RWPE2 (cell line): Measurements from ENCODE around the gene SYNE1.

Experiments used
- ATAC-seq: fragments of 200-7000 bp; cut with Tn5 transposase; 3 replicates; pipeline ENCODE4 v1.9.1; 2021; ENCODE audit warnings: low read depth
- DNase-seq: peaks from one replicate; pipeline ENCODE4 v3.0.0-alpha.2; 2020; ENCODE audit warnings: low spot score
- H3K27ac ChIP-seq: fragments of 450-650 bp; 2 replicates; pipeline ENCODE4 v1.5.1; 2017; ENCODE audit warnings: mild to moderate bottlenecking; ENCODE audit not compliant: poor library complexity, severe bottlenecking
- H3K27me3 ChIP-seq: fragments of 250-450 bp; sonication (Bioruptor Pico); 2 replicates; pipeline ENCODE4 v1.5.1; 2021; ENCODE audit warnings: mild to moderate bottlenecking, moderate library complexity; ENCODE audit not compliant: insufficient read depth, poor library complexity, severe bottlenecking
- H3K36me3 ChIP-seq: fragments of 250-450 bp; sonication (Bioruptor Pico); 2 replicates; pipeline ENCODE4 v1.5.1; 2020; ENCODE audit warnings: low read depth, mild to moderate bottlenecking, moderate library complexity
- H3K4me1 ChIP-seq: fragments of 250-450 bp; sonication (Bioruptor Pico); 2 replicates; pipeline ENCODE4 v1.5.1; 2021; ENCODE audit warnings: mild to moderate bottlenecking, moderate library complexity; ENCODE audit not compliant: insufficient read depth, poor library complexity, severe bottlenecking
- H3K4me3 ChIP-seq: fragments of 250-450 bp; sonication (Bioruptor Pico); 2 replicates; pipeline ENCODE4 v1.5.1; 2021; ENCODE audit warnings: mild to moderate bottlenecking, moderate library complexity; ENCODE audit not compliant: severe bottlenecking
- H3K9me3 ChIP-seq: fragments of 250-450 bp; sonication (Bioruptor Pico); 2 replicates; pipeline ENCODE4 v1.5.1; 2021; ENCODE audit warnings: mild to moderate bottlenecking, moderate library complexity; ENCODE audit not compliant: severe bottlenecking
- CTCF ChIP-seq: fragments of 450-650 bp; IDR thresholded peaks from one replicate; pipeline ENCODE4 v1.5.1; 2017; ENCODE audit warnings: mild to moderate bottlenecking, moderate library complexity; ENCODE audit not compliant: poor library complexity, severe bottlenecking

The SYNE1 gene

GRCh38 chr6:152221806-152222628 lies 415.1 kb downstream of the SYNE1 start:
- ATAC-seq, result no peak
- no peak overlapping the region for H3K4me3 ChIP-seq
- TF ChIP-seq CTCF, result no peak
- no peak overlapping the region for H3K27ac ChIP-seq
- DNase-seq, result no peak
- no peaks in the 10 kb centered on the region for H3K27me3 ChIP-seq
- no peaks in the 10 kb centered on the region for H3K4me1 ChIP-seq
- peaks cover 14% of the 10 kb centered on the region for H3K36me3 ChIP-seq
- peaks cover 12% of the 10 kb centered on the region for H3K9me3 ChIP-seq

GRCh38 chr6:152220786-152221185 lies 416.4 kb downstream of the SYNE1 start:
- Histone ChIP-seq H3K27me3 (no peaks in the 10 kb centered on the region), H3K27ac (no peak overlapping the region), H3K4me3 (no peak overlapping the region), H3K36me3 (peaks cover 14% of the 10 kb centered on the region), H3K4me1 (no peaks in the 10 kb centered on the region), H3K9me3 (peaks cover 12% of the 10 kb centered on the region)
- ATAC-seq (no peak), DNase-seq (no peak)
- no peak for TF ChIP-seq CTCF

DNA sequence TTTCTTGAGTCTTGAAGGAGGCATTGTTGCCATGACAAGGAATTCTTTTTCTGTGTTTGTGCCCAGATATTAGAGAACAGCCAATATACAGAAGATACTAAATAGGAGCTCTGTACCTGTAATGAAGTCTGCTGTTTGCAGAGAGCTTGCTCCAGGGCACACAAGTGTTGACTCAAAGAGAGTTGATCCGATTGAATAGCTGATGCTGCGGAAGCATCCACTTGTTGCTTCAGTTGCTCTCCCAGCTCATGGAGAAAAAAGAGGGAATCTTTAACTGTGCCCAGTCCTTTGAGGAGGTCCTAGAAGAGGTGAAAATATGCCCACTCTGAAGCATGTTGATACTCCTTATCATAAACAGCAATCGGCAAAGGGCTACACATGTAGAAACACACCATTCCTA lies 418.3 kb downstream of the SYNE1 start:
- no peak for TF ChIP-seq CTCF
- Histone ChIP-seq H3K27me3 (no peaks in the 10 kb centered on the region), H3K9me3 (peaks cover 12% of the 10 kb centered on the region), H3K4me1 (no peaks in the 10 kb centered on the region), H3K27ac (no peak overlapping the region), H3K36me3 (peaks cover 10% of the 10 kb centered on the region; the same call in 1 of the 2 replicates), H3K4me3 (no peak overlapping the region)
- DNase-seq, result no peak
- no peak for ATAC-seq

DNA sequence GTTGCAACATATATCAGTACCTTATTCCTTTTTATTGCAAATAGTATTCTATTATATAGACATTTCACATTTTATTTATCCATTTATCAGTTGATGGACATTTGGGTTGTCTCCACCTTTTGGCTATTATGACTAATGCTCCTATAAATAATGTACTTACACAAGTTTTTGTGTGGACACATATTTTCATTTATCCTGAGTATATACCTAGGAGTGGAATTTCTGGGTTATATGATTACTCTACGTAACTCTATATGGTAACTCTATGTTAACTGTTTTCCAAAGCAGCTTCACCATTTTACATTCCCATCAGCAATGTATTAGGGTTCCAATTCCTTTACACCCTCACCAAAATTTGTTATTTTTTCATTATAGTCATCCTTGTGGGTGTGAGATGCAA lies 424.7 kb downstream of the SYNE1 start:
- DNase-seq (no peak), ATAC-seq (no peak)
- Histone ChIP-seq H3K9me3 (no peaks in the 10 kb centered on the region), H3K36me3 (no peaks in the 10 kb centered on the region; the same call in 1 of the 2 replicates), H3K27me3 (no peaks in the 10 kb centered on the region), H3K27ac (no peak overlapping the region), H3K4me1 (no peaks in the 10 kb centered on the region), H3K4me3 (no peak overlapping the region)
- TF ChIP-seq CTCF, result no peak

DNA sequence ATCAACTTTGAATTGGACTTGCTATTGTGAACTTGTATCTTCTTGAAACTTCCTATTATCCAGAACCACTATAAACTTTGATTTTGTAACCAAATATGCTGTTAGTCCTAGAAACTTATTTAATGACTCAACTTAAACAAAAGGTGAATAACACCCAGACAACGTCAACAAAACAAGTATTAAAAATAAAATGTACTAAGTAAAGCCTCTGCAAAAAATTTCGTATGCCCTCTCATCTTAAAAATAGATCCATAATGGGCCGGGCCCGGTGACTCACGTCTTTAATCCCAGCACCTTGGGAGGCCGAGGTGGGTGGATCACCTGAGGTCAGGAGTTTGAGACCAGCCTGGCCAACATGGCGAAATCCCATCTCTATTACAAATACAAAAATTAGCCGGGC lies 428.0 kb downstream of the SYNE1 start:
- peak; percentile 64 for ATAC-seq
- no peaks in the 10 kb centered on the region for H3K4me1 ChIP-seq

More for the DNA sequence above, 428.0 kb downstream of the SYNE1 start:
- no peak for DNase-seq
- no peaks in the 10 kb centered on the region for H3K36me3 ChIP-seq
- H3K27me3 ChIP-seq, result no peaks in the 10 kb centered on the region
- no peak for TF ChIP-seq CTCF
- no peak overlapping the region for H3K4me3 ChIP-seq
- no peaks in the 10 kb centered on the region for H3K9me3 ChIP-seq
- no peak overlapping the region for H3K27ac ChIP-seq
